ENCODE measurements around the gene GTF2IRD1. TPM values are rescaled to one million over a fixed set of nuclear protein-coding genes. Genes with fewer than 3 reads are reported as not detected.
"Not testable (repeated sequence)": the region's sequence is repeated elsewhere in the genome, so short reads cannot be mapped to it uniquely, and the experiment has no call there.

GTF2IRD1 gene
- total RNA-seq, 4 donors from 2014 or later: 28.1 to 41.1 (median 31.0) TPM

GRCh38 chr7:74633451-74633921, 179.8 kb downstream of the GTF2IRD1 start:
- peaks cover 35 to 39% of the 10 kb centered on the region in 2 donors for H3K4me1 ChIP-seq
- WGBS, 2 donors: 80 to 88% methylated on average over 9 of the region's 9 CpGs
- DNase-seq: peak; percentile 34 to 60
- no peaks in the 10 kb centered on the region for H3K27me3 ChIP-seq
- TF ChIP-seq POLR2A (IDR thresholded peaks at IDR 0.05): no peak
- no peak for TF ChIP-seq CTCF (IDR thresholded peaks at IDR 0.05)
- H3K9me3 ChIP-seq: no peaks in the 10 kb centered on the region
- H3K4me3 ChIP-seq (replicated peaks in 1 of 3): no peak overlapping the region
- intact Hi-C loops (cut with DNase I): no loop called here
- H3K27ac ChIP-seq: peak overlapping the region; percentile 65 to 92 (median 91)
- no peaks in the 10 kb centered on the region for H3K36me3 ChIP-seq

- H3K4me1 ChIP-seq: peaks cover 16 to 29% of the 10 kb centered on the region in 2 donors
- no peaks in the 10 kb centered on the region for H3K36me3 ChIP-seq
- H3K27ac ChIP-seq: peak overlapping the region in 1 of 3 donors; percentile 17
- 98 to 99% methylated on average over 7 of the region's 7 CpGs for WGBS, 2 donors
- no peak overlapping the region for H3K4me3 ChIP-seq (replicated peaks in 1 of 3)
- no peak for TF ChIP-seq CTCF (IDR thresholded peaks at IDR 0.05)
- TF ChIP-seq POLR2A (IDR thresholded peaks at IDR 0.05): no peak
- intact Hi-C loops (cut with DNase I): no loop called here
- no peaks in the 10 kb centered on the region for H3K27me3 ChIP-seq
- no peaks in the 10 kb centered on the region for H3K9me3 ChIP-seq
- DNase-seq: no peak
Observed at GRCh38 chr7:74637745-74638144, 184.0 kb downstream of the GTF2IRD1 start.

GRCh38 chr7:74650055-74650454, 196.3 kb downstream of the GTF2IRD1 start:
- H3K27me3 ChIP-seq; intact Hi-C loops (cut with DNase I); H3K4me1 ChIP-seq; H3K36me3 ChIP-seq; H3K4me3 ChIP-seq (replicated peaks in 1 of 3); H3K9me3 ChIP-seq: not testable (repeated sequence)
- H3K27ac ChIP-seq: peak overlapping the region; percentile 41 to 71 (median 55)
- WGBS, 2 donors: 20 to 29% methylated on average over 11 of the region's 11 CpGs
- peak; percentile 54 to 56 for DNase-seq

- H3K4me3 ChIP-seq (replicated peaks in 1 of 3); DNase-seq; H3K4me1 ChIP-seq; H3K9me3 ChIP-seq; intact Hi-C loops (cut with DNase I); H3K27me3 ChIP-seq; H3K36me3 ChIP-seq: not testable (repeated sequence)
- WGBS, 2 donors: 67 to 70% methylated on average over 6 of the region's 9 CpGs
- peak overlapping the region in 2 of 3 donors; percentile 27 to 50 for H3K27ac ChIP-seq
Observed at GRCh38 chr7:74650493-74651132, 196.9 kb downstream of the GTF2IRD1 start.

- peaks cover 6 to 10% of the 10 kb centered on the region in 2 donors for H3K4me1 ChIP-seq
- DNase-seq; H3K36me3 ChIP-seq; intact Hi-C loops (cut with DNase I); H3K4me3 ChIP-seq (replicated peaks in 1 of 3); H3K27me3 ChIP-seq; H3K9me3 ChIP-seq; H3K27ac ChIP-seq: not testable (repeated sequence)
- WGBS, 2 donors: 89 to 93% methylated on average over 12 of the region's 12 CpGs
Observed at GRCh38 chr7:74651133-74651504, 197.4 kb downstream of the GTF2IRD1 start.

Small RNA genes lying within 50 kb of the gene (small RNA-seq; reads per million reads assigned to genes)
- gene RNA5SP233: not detected

Other genes with a start within 250 kb of the GTF2IRD1 start
- gene LAT2, start 243.9 kb upstream of the GTF2IRD1 start, total RNA-seq: 1 to 10 TPM in 3 of 4 donors, under 1 TPM in 1; 0.93 to 3.4 (median 2.5) TPM
- 10 to 100 TPM; 11.4 to 16.8 (median 14.0) TPM for gene RFC2, start 199.5 kb upstream of the GTF2IRD1 start, total RNA-seq
- 10 to 100 TPM in 1 of 4 donors, 1 to 10 TPM in 3; 4.4 to 16.5 (median 6.7) TPM for gene CLIP2, start 164.5 kb upstream of the GTF2IRD1 start, total RNA-seq
- gene GTF2I, start 203.8 kb downstream of the GTF2IRD1 start, total RNA-seq: 100 to 1,000 TPM; 240 to 385 (median 353) TPM